Activated CD8-positive, alpha-beta memory T cell treated with anti-CD3 and anti-CD28 coated beads, Interleukin-2, amount 50 U/mL, for 1 hour (primary cell): ENCODE measurements around the gene SEPTIN12.
"Not testable (repeated sequence)": the region's sequence is repeated elsewhere in the genome, so short reads cannot be mapped to it uniquely, and the experiment has no call there.

ENCODE experiments used
- DNase-seq: peaks from one replicate; pipeline ENCODE4 v3.0.0-alpha.2; 2020; ENCODE audit errors: extremely low read depth

Gene SEPTIN12

GRCh38 chr16:4802659-4803287, 14.6 kb upstream of the SEPTIN12 start:
- peak; percentile 53 for DNase-seq

GRCh38 chr16:4801962-4802658, 14.0 kb upstream of the SEPTIN12 start, which contains the start of gene ROGDI:
TSS of gene ROGDI (minus strand) at chr16:4802633. CDS start at chr16:4802571, 62 bp downstream.
- DNase-seq: peak; percentile 49

- DNase-seq: no peak
Measured at GRCh38 chr16:4801051-4801961, 13.2 kb upstream of the SEPTIN12 start.

- DNase-seq: no peak
Measured at GRCh38 chr16:4800290-4801041, 12.3 kb upstream of the SEPTIN12 start.

DNA sequence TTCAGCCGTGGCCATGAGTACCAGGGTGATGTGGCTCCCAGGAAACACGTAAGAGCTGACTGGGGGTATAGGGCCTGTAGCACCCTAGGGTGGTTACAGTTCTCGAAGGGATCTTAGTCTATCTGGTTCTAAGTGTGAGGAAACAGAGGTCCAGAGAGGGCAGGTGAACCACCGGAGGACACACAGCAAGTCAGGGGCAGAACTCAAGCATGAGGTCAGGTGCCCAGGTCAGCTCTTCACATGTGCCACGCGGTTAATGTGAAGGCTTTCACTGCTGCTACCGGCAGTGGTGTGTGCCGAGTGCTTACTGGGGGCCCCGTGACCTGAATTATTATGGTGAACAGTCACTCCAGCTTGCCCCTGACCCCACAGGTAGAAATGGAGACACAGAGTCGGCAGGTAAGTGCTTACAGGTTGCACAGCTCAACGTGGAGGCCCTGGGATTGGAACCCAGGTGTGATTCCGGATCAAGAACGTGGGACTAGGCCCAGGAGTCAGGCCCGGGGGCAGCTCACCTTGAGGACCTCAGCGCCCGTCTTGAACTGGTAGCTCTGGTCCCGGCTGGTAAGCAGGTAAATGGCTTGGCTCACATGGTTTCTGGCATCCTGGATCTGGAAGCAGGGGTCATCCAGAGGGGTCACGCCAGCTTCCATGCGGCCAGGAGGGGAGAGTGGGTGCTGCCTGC, 11.2 kb upstream of the SEPTIN12 start:
- DNase-seq: no peak

DNA sequence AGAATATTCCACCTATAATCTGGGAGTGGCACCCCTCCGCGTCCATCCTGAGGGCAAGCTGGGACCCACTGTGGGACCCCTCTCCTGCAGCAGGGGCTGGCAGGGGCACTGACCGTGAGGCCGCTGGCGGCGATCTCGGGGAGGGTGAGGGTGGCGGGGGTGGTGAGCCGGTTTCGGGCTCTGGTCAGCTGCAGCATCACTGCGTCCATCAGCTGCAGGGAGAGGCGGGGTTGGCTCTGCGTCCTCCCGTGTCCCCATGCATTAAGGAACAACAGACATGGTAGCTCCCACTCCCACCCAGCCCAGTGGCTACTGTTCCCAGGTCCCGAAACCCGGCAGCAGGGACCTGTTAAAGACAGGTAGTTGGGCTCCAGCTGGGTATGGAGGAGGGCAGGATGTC, 10.3 kb upstream of the SEPTIN12 start:
- no peak for DNase-seq

DNA sequence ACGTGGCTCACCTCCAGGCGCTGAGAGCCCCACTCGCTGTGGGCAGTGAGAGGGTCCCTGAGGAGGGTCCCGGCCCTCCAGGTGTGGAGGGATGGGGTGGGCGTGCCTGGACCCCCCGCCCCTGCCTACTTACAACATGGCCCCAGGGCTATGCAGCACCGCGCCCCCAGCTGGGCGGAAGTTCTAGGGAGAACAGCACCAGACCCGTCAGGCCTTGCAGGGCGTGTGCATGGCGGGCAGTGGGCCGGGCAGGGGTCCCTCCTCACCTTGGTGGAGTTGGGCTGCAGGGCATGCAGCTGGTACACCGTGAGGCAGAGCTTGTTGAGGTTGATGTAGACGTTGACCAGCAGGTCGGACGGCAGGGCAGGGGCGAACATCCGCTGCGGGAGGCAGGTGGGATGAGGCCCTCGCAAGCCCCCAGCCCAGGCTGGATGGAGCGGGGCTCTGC, 9.7 kb upstream of the SEPTIN12 start:
- DNase-seq: no peak

DNA sequence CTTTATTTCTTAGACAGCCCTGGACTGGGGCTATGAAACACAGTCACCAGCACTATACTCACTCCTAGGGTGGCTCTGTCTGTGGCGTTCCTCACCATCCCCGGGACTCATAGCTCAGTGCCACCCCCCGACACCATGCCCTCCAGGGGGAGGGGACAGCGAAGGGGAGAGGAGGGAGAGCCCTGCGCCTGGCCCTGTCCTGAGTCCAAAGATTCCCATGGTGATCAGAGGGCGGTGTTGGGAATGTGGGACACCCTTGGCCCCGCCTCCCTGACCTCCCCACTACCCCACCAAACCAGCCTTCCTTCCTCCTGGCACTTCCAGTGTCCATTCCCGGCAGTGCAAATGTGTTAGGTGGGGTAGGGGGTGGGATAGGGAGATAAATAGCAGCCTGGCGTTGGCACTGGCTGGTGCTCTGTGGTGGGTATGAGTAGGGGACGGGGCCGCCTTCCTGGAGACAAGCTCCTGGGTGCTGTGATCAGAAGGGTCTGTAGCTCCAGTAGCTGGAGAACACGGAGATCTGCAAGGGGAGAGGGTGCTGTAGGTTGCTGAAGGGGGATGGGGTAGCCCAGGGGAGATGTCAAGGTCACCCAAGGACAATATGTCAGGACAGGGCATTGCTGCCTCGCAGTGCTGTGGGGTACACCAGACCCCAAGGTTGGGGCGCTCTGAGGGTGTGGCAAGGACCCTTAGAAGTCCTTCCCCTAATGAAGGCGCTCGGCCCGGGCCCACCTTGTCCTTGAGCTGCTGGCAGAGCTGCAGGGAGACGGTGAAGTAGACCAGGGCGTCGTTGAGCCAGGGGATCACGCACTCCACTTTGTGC, 9.0 kb upstream of the SEPTIN12 start:
- no peak for DNase-seq

GRCh38 chr16:4795828-4796572, 7.9 kb upstream of the SEPTIN12 start:
- DNase-seq: no peak

- DNase-seq: no peak
Measured at GRCh38 chr16:4795181-4795827, 7.2 kb upstream of the SEPTIN12 start, which contains the start of gene SMIM22. TSS of gene SMIM22 (plus strand) at chr16:4795369. CDS start at chr16:4795735, 366 bp downstream.

GRCh38 chr16:4792951-4793513, 4.9 kb upstream of the SEPTIN12 start:
- DNase-seq: no peak

GRCh38 chr16:4790871-4791270, 2.7 kb upstream of the SEPTIN12 start:
- no peak for DNase-seq

GRCh38 chr16:4790261-4790660, 2.1 kb upstream of the SEPTIN12 start:
- no peak for DNase-seq

GRCh38 chr16:4788910-4789309, 765 bp upstream of the SEPTIN12 start:
- no peak for DNase-seq

DNA sequence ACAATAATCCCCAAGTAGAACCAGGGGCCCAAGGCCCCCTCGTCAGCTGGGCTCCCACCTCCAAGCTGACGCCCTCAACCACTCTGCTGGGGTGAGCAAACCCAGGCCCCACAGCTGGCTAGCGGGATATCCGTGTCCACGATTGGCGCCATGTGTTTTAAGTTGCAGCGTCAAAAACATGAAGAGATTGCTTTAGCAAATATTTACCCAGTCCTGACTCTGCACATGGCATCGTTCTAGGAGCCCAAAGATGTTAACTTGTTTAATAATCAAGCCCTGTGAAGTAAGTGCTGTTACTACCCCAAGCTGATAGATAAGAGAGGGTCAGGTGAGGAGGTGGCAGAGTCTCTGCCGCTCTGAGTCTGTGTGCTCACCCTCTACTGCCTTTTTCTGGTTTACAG, 344 bp upstream of the SEPTIN12 start:
- no peak for DNase-seq

GRCh38 chr16:4787068-4787467, 1.1 kb downstream of the SEPTIN12 start:
- no peak for DNase-seq

GRCh38 chr16:4785758-4786433, 2.2 kb downstream of the SEPTIN12 start:
- DNase-seq: no peak

- DNase-seq: not testable (repeated sequence)
Measured at GRCh38 chr16:4784444-4784987, 3.6 kb downstream of the SEPTIN12 start.
